Activated T-helper 1 cell treated with anti-CD3 and anti-CD28 coated beads, Interleukin-12 subunit alpha, Interleukin-12 subunit beta, Interleukin-2, Interleukin-4 antibody, amounts not matched to agents 30 ng/mL and 10 ng/mL and 1 ng/mL, durations not matched to agents 14 hours and 24 hours and 36 hours (primary cell): ENCODE measurements around the gene ANKDD1B. TPM values are rescaled to one million over a fixed set of nuclear protein-coding genes. Genes with fewer than 3 reads are reported as not detected.
A peak's percentile ranks its signal among the peaks of the same experiment; 100 is the strongest.

Experiments used
- DNase-seq: peaks from one replicate; pipeline ENCODE4 v3.0.0; 2021; ENCODE audit warnings: low spot score
- H3K27ac Mint-ChIP-seq: one replicate; pipeline ENCODE4 v1.8.0; 2021; ENCODE audit warnings: mild to moderate bottlenecking, mixed read lengths
- H3K27me3 Mint-ChIP-seq: one replicate; pipeline ENCODE4 v1.8.0; 2022; ENCODE audit warnings: mild to moderate bottlenecking, moderate library complexity, mixed read lengths; ENCODE audit not compliant: insufficient read depth
- H3K36me3 Mint-ChIP-seq: one replicate; pipeline ENCODE4 v1.8.0; 2021; ENCODE audit warnings: low read depth, mixed read lengths
- H3K4me1 Mint-ChIP-seq: one replicate; pipeline ENCODE4 v1.8.0; 2021; ENCODE audit warnings: low read depth, mixed read lengths
- H3K4me3 Mint-ChIP-seq: one replicate; pipeline ENCODE4 v1.8.0; 2021; ENCODE audit warnings: mild to moderate bottlenecking, moderate library complexity, mixed read lengths
- H3K9me3 Mint-ChIP-seq: one replicate; pipeline ENCODE4 v1.8.0; 2021; ENCODE audit warnings: mixed read lengths
- intact Hi-C: fragments of 100-400 bp; cut with micrococcal nuclease; formaldehyde crosslinking; loops from one replicate; pipeline ENCODE4 v1.15.1; 2024
- total RNA-seq: library from RNA; stranded (reverse); gene quantifications from 2 replicates; pipeline ENCODE4 v1.2.3, GENCODE V29; 2022

ANKDD1B gene
- total RNA-seq, 1 donor from 2014 or later: 0.18 TPM

- peak overlapping the region; percentile 91 for H3K27ac Mint-ChIP-seq
- peak overlapping the region; percentile 79 for H3K4me3 Mint-ChIP-seq
- DNase-seq: peak; percentile 37
- no peaks in the 10 kb centered on the region for H3K9me3 Mint-ChIP-seq
- intact Hi-C loops: loop anchor here (1.0 to 10.0 kb wide), 11 partner anchors 9 to 876 kb away; partner anchors contain the start of genes CERT1, GCNT4, POC5 and POLK
- peaks cover 3% of the 10 kb centered on the region for H3K27me3 Mint-ChIP-seq
- peaks cover 16% of the 10 kb centered on the region for H3K36me3 Mint-ChIP-seq
- peaks cover 36% of the 10 kb centered on the region for H3K4me1 Mint-ChIP-seq
Measured at GRCh38 chr5:75668977-75669689, 57.9 kb downstream of the ANKDD1B start.

- Mint-ChIP-seq H3K27me3 (no peaks in the 10 kb centered on the region), H3K4me1 (peaks cover 36% of the 10 kb centered on the region), H3K36me3 (peaks cover 16% of the 10 kb centered on the region), H3K4me3 (no peak overlapping the region), H3K9me3 (no peaks in the 10 kb centered on the region), H3K27ac (peak overlapping the region; percentile 15)
- no peak for DNase-seq
- intact Hi-C loops: no loop called here
Measured at GRCh38 chr5:75670577-75670976, 59.3 kb downstream of the ANKDD1B start.

- intact Hi-C loops: no loop called here
- H3K4me1 Mint-ChIP-seq: peaks cover 36% of the 10 kb centered on the region
- DNase-seq: no peak
- no peaks in the 10 kb centered on the region for H3K27me3 Mint-ChIP-seq
- H3K9me3 Mint-ChIP-seq: no peaks in the 10 kb centered on the region
- peaks cover 16% of the 10 kb centered on the region for H3K36me3 Mint-ChIP-seq
- no peak overlapping the region for H3K4me3 Mint-ChIP-seq
- H3K27ac Mint-ChIP-seq: no peak overlapping the region
Measured at GRCh38 chr5:75671506-75671905, 60.3 kb downstream of the ANKDD1B start.

- H3K9me3 Mint-ChIP-seq: no peaks in the 10 kb centered on the region
- no peak overlapping the region for H3K27ac Mint-ChIP-seq
- peaks cover 37% of the 10 kb centered on the region for H3K4me1 Mint-ChIP-seq
- no peak for DNase-seq
- H3K36me3 Mint-ChIP-seq: peaks cover 20% of the 10 kb centered on the region
- no peak overlapping the region for H3K4me3 Mint-ChIP-seq
- H3K27me3 Mint-ChIP-seq: no peaks in the 10 kb centered on the region
- intact Hi-C loops: no loop called here
Measured at GRCh38 chr5:75672616-75673015, 61.4 kb downstream of the ANKDD1B start.

GRCh38 chr5:75675783-75676182 is 64.5 kb downstream of the ANKDD1B start:
- H3K36me3 Mint-ChIP-seq: peaks cover 23% of the 10 kb centered on the region
- H3K9me3 Mint-ChIP-seq: no peaks in the 10 kb centered on the region
- no peak overlapping the region for H3K27ac Mint-ChIP-seq
- H3K27me3 Mint-ChIP-seq: no peaks in the 10 kb centered on the region
- peaks cover 17% of the 10 kb centered on the region for H3K4me1 Mint-ChIP-seq
- intact Hi-C loops: no loop called here
- DNase-seq: no peak
- H3K4me3 Mint-ChIP-seq: no peak overlapping the region

- Mint-ChIP-seq H3K36me3 (peaks cover 13% of the 10 kb centered on the region), H3K27me3 (no peaks in the 10 kb centered on the region), H3K4me1 (peaks cover 11% of the 10 kb centered on the region), H3K27ac (peak overlapping the region; percentile 32), H3K4me3 (peak overlapping the region; percentile 4), H3K9me3 (no peaks in the 10 kb centered on the region)
- DNase-seq: no peak
- intact Hi-C loops: loop anchor here (1.0 kb wide), 1 partner anchor 8 kb away; no protein-coding TSS in a partner anchor
Measured at GRCh38 chr5:75677607-75678006, 66.4 kb downstream of the ANKDD1B start.

- DNase-seq: no peak
- peak overlapping the region; percentile 46 for H3K27ac Mint-ChIP-seq
- H3K27me3 Mint-ChIP-seq: no peaks in the 10 kb centered on the region
- H3K9me3 Mint-ChIP-seq: no peaks in the 10 kb centered on the region
- no peak overlapping the region for H3K4me3 Mint-ChIP-seq
- intact Hi-C loops: loop anchor here (1.0 kb wide), 1 partner anchor 9 kb away; no protein-coding TSS in a partner anchor
- H3K36me3 Mint-ChIP-seq: peaks cover 15% of the 10 kb centered on the region
- H3K4me1 Mint-ChIP-seq: peaks cover 11% of the 10 kb centered on the region
Measured at GRCh38 chr5:75678155-75678554, 66.9 kb downstream of the ANKDD1B start.

- intact Hi-C loops: loop anchor here (1.0 to 5.0 kb wide), 4 partner anchors 329 to 632 kb away; partner anchors contain the start of gene HMGCR
- H3K27ac Mint-ChIP-seq: no peak overlapping the region
- DNase-seq: no peak
- H3K4me3 Mint-ChIP-seq: no peak overlapping the region
- no peaks in the 10 kb centered on the region for H3K27me3 Mint-ChIP-seq
- peaks cover 11% of the 10 kb centered on the region for H3K4me1 Mint-ChIP-seq
- H3K9me3 Mint-ChIP-seq: no peaks in the 10 kb centered on the region
- H3K36me3 Mint-ChIP-seq: peaks cover 17% of the 10 kb centered on the region
Measured at GRCh38 chr5:75681125-75681830, 70.0 kb downstream of the ANKDD1B start.

GRCh38 chr5:75685141-75685540 is 73.9 kb downstream of the ANKDD1B start:
- Mint-ChIP-seq H3K4me1 (no peaks in the 10 kb centered on the region), H3K27ac (no peak overlapping the region), H3K27me3 (no peaks in the 10 kb centered on the region), H3K36me3 (peaks cover 25% of the 10 kb centered on the region), H3K4me3 (no peak overlapping the region), H3K9me3 (no peaks in the 10 kb centered on the region)
- no peak for DNase-seq
- intact Hi-C loops: no loop called here

GRCh38 chr5:75686480-75686879 is 75.2 kb downstream of the ANKDD1B start:
- intact Hi-C loops: no loop called here
- Mint-ChIP-seq H3K4me1 (peaks cover 5% of the 10 kb centered on the region), H3K4me3 (no peak overlapping the region), H3K27me3 (no peaks in the 10 kb centered on the region), H3K27ac (no peak overlapping the region), H3K36me3 (peaks cover 29% of the 10 kb centered on the region), H3K9me3 (no peaks in the 10 kb centered on the region)
- no peak for DNase-seq

- peaks cover 5% of the 10 kb centered on the region for H3K4me1 Mint-ChIP-seq
- intact Hi-C loops: no loop called here
- H3K27ac Mint-ChIP-seq: peak overlapping the region; percentile 72
- H3K4me3 Mint-ChIP-seq: no peak overlapping the region
- DNase-seq: no peak
- no peaks in the 10 kb centered on the region for H3K27me3 Mint-ChIP-seq
- H3K36me3 Mint-ChIP-seq: peaks cover 38% of the 10 kb centered on the region
- H3K9me3 Mint-ChIP-seq: no peaks in the 10 kb centered on the region
Measured at GRCh38 chr5:75690669-75691068, 79.4 kb downstream of the ANKDD1B start.

GRCh38 chr5:75694781-75695180 is 83.5 kb downstream of the ANKDD1B start:
- no peak for DNase-seq
- Mint-ChIP-seq H3K9me3 (no peaks in the 10 kb centered on the region), H3K36me3 (peaks cover 37% of the 10 kb centered on the region), H3K4me1 (peaks cover 5% of the 10 kb centered on the region), H3K27ac (peak overlapping the region; percentile 44), H3K4me3 (no peak overlapping the region), H3K27me3 (no peaks in the 10 kb centered on the region)
- intact Hi-C loops: no loop called here
